HEK293 (cell line): ENCODE measurements around the gene TTC16.

Experiments used
- BCL11A ChIP-seq: fragments of 450-650 bp; formaldehyde crosslinking; IDR thresholded peaks from 2 replicates; pipeline ENCODE4 v1.5.1; 2016; ENCODE audit warnings: low read depth, missing biosample characterization, missing genetic modification characterization
- GLIS2 ChIP-seq: fragments of 450-650 bp; formaldehyde crosslinking; IDR thresholded peaks from 2 replicates; pipeline ENCODE4 v1.5.1; 2016; ENCODE audit warnings: missing biosample characterization, missing genetic modification characterization
- KLF8 ChIP-seq: fragments of 450-650 bp; formaldehyde crosslinking; IDR thresholded peaks from 2 replicates; pipeline ENCODE4 v1.5.1; 2016; ENCODE audit warnings: missing biosample characterization, missing genetic modification characterization
- MYNN ChIP-seq: fragments of 450-650 bp; formaldehyde crosslinking; IDR thresholded peaks from 2 replicates; pipeline ENCODE4 v1.5.1; 2016; ENCODE audit warnings: missing biosample characterization, missing genetic modification characterization, borderline replicate concordance
- SP2 ChIP-seq: fragments of 450-650 bp; formaldehyde crosslinking; IDR thresholded peaks from 2 replicates; pipeline ENCODE4 v1.5.1; 2016; ENCODE audit warnings: missing biosample characterization, missing genetic modification characterization
- ZBTB10 ChIP-seq: fragments of 450-650 bp; formaldehyde crosslinking; IDR thresholded peaks from 2 replicates; pipeline ENCODE4 v1.5.1; 2016; ENCODE audit warnings: missing biosample characterization, missing genetic modification characterization
- ZBTB17 ChIP-seq: fragments of 450-650 bp; formaldehyde crosslinking; IDR thresholded peaks from 2 replicates; pipeline ENCODE4 v1.5.1; 2016; ENCODE audit warnings: missing biosample characterization, missing genetic modification characterization
- ZBTB20 ChIP-seq: fragments of 450-650 bp; formaldehyde crosslinking; IDR thresholded peaks from 2 replicates; pipeline ENCODE4 v1.5.1; 2016; ENCODE audit warnings: missing biosample characterization, missing genetic modification characterization
- ZBTB26 ChIP-seq: fragments of 450-650 bp; formaldehyde crosslinking; optimal IDR thresholded peaks from 2 replicates; pipeline ENCODE3; 2016; ENCODE audit warnings: missing biosample characterization, mild to moderate bottlenecking, missing genetic modification characterization
- ZBTB8A ChIP-seq: fragments of 450-650 bp; formaldehyde crosslinking; IDR thresholded peaks from 2 replicates; pipeline ENCODE4 v1.5.1; 2016; ENCODE audit warnings: missing biosample characterization, missing genetic modification characterization
- ZNF341 ChIP-seq: fragments of 450-650 bp; formaldehyde crosslinking; IDR thresholded peaks from 2 replicates; pipeline ENCODE4; 2016; ENCODE audit warnings: low read depth, missing biosample characterization, missing genetic modification characterization
- ZNF350 ChIP-seq: fragments of 450-650 bp; formaldehyde crosslinking; IDR thresholded peaks from 2 replicates; pipeline ENCODE4 v1.5.0; 2017; ENCODE audit warnings: missing biosample characterization, mild to moderate bottlenecking, missing genetic modification characterization
- ZNF362 ChIP-seq: fragments of 450-650 bp; formaldehyde crosslinking; IDR thresholded peaks from 2 replicates; pipeline ENCODE4 v1.5.1; 2016; ENCODE audit warnings: missing biosample characterization, missing genetic modification characterization
- ZNF501 ChIP-seq: fragments of 450-650 bp; formaldehyde crosslinking; IDR thresholded peaks from 2 replicates; pipeline ENCODE4 v1.5.1; 2016; ENCODE audit warnings: missing biosample characterization, missing genetic modification characterization
- ZNF561 ChIP-seq: fragments of 450-650 bp; IDR thresholded peaks from 2 replicates; pipeline ENCODE4 v1.5.1; 2018; ENCODE audit warnings: missing biosample characterization, missing genetic modification characterization, borderline replicate concordance
- ZNF621 ChIP-seq: fragments of 450-650 bp; formaldehyde crosslinking; IDR thresholded peaks from 2 replicates; pipeline ENCODE4 v1.5.1; 2017; ENCODE audit warnings: missing biosample characterization, missing genetic modification characterization
- ZNF76 ChIP-seq: fragments of 450-650 bp; formaldehyde crosslinking; IDR thresholded peaks from 2 replicates; pipeline ENCODE4; 2016; ENCODE audit warnings: low read depth, missing biosample characterization, missing genetic modification characterization, borderline replicate concordance
- ZSCAN5A ChIP-seq: fragments of 450-650 bp; formaldehyde crosslinking; IDR thresholded peaks from 2 replicates; pipeline ENCODE4 v1.5.1; 2016; ENCODE audit warnings: missing biosample characterization, missing genetic modification characterization
- ZXDB ChIP-seq: fragments of 450-650 bp; formaldehyde crosslinking; IDR thresholded peaks from 2 replicates; pipeline ENCODE4 v1.5.1; 2016; ENCODE audit warnings: missing biosample characterization, missing genetic modification characterization
- TF ChIP-seq, protein P1 (sequence below): fragments of 450-650 bp; formaldehyde crosslinking; conservative IDR thresholded peaks from 2 replicates; pipeline ENCODE4 v1.5.1; 2016; ENCODE audit warnings: low read depth, missing biosample characterization, missing genetic modification characterization
- TF ChIP-seq, protein P2 (sequence below): fragments of 450-650 bp; formaldehyde crosslinking; IDR thresholded peaks from 2 replicates; pipeline ENCODE4 v1.5.1; 2016; ENCODE audit warnings: missing biosample characterization, missing genetic modification characterization, low read depth

TTC16 gene

DNA sequence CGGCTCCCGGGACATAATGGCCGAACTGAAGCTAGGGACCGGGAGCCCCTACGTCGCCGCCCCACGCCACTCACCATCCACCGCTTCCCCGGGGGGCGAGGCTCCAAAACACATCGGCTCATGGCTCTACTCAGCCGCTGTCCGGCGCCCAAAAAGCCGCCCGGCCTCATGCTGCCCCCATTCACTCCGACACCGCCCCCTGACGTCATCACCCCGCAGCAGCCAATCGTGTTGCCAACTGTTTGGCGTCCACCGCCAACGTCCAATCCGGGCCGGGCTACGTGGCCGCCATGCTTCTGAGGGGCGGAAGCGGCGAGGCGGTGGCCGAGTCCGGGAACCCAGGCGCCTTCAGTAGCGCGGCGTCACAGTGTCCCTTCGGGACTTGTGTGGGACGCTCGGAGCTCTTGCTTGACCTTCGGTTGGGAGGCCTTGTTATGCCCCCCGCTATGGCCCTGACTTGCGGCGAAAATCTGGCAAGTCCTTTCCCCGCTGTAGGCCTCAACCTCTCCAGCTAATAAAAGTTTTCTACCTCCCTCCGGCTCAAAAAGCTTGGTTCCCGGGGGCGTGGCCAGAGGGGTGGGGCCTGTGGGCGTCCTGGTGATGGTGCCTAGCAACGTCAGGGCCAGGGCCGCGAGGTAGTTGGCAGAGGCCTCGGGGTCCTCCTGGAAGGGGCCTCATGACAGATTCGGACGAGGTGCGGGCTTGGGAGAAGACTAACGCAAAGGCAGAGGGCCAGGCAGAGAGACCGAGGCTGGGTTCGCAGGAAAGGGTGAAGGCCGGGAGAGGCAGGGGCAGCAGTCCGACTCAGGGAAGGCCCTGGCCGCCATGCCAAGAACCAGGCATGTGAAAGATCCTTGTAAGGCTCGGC is at the start of gene TTC16, which contains the start of gene PTRH1 (continued):
- TF ChIP-seq, protein P1, sequence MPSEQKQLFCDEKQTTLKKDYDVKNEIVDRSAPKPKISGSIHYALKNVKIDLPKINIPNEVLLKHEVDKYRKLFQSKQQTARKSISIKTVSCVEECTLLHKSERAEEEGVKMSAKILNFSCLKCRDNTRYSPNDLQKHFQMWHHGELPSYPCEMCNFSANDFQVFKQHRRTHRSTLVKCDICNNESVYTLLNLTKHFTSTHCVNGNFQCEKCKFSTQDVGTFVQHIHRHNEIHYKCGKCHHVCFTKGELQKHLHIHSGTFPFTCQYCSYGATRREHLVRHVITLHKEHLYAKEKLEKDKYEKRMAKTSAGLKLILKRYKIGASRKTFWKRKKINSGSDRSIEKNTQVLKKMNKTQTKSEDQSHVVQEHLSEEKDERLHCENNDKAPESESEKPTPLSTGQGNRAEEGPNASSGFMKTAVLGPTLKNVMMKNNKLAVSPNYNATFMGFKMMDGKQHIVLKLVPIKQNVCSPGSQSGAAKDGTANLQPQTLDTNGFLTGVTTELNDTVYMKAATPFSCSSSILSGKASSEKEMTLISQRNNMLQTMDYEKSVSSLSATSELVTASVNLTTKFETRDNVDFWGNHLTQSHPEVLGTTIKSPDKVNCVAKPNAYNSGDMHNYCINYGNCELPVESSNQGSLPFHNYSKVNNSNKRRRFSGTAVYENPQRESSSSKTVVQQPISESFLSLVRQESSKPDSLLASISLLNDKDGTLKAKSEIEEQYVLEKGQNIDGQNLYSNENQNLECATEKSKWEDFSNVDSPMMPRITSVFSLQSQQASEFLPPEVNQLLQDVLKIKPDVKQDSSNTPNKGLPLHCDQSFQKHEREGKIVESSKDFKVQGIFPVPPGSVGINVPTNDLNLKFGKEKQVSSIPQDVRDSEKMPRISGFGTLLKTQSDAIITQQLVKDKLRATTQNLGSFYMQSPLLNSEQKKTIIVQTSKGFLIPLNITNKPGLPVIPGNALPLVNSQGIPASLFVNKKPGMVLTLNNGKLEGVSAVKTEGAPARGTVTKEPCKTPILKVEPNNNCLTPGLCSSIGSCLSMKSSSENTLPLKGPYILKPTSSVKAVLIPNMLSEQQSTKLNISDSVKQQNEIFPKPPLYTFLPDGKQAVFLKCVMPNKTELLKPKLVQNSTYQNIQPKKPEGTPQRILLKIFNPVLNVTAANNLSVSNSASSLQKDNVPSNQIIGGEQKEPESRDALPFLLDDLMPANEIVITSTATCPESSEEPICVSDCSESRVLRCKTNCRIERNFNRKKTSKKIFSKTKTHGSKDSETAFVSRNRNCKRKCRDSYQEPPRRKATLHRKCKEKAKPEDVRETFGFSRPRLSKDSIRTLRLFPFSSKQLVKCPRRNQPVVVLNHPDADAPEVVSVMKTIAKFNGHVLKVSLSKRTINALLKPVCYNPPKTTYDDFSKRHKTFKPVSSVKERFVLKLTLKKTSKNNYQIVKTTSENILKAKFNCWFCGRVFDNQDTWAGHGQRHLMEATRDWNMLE (tag by site-specific recombination), result no peak; the same call in 1 of the 2 replicates
- TF ChIP-seq ZBTB17 (tag by site-specific recombination), result peak; percentile 84
- TF ChIP-seq GLIS2, result peak; percentile 52
- TF ChIP-seq SP2, result peak; percentile 95
- TF ChIP-seq ZBTB10 (tag by site-specific recombination), result 0 out of 2 replicates have a peak, but pooled peaks have one; percentile 20
- TF ChIP-seq MYNN (tag by site-specific recombination), result peak; percentile 85
- TF ChIP-seq ZXDB (tag by site-specific recombination), result peak; percentile 42; the same call in 1 of the 2 replicates
- TF ChIP-seq ZBTB8A (tag by site-specific recombination), result peak; percentile 95
- peak; percentile 79; the same call in 1 of the 2 replicates for TF ChIP-seq KLF8 (tag by site-specific recombination)
- no peak for TF ChIP-seq ZNF362 (tag by site-specific recombination)
- TF ChIP-seq, protein P2, sequence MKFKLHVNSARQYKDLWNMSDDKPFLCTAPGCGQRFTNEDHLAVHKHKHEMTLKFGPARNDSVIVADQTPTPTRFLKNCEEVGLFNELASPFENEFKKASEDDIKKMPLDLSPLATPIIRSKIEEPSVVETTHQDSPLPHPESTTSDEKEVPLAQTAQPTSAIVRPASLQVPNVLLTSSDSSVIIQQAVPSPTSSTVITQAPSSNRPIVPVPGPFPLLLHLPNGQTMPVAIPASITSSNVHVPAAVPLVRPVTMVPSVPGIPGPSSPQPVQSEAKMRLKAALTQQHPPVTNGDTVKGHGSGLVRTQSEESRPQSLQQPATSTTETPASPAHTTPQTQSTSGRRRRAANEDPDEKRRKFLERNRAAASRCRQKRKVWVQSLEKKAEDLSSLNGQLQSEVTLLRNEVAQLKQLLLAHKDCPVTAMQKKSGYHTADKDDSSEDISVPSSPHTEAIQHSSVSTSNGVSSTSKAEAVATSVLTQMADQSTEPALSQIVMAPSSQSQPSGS (tag by site-specific recombination), result peak; percentile 99
- TF ChIP-seq ZNF350 (tag by site-specific recombination), result no peak
- TF ChIP-seq ZBTB20 (tag by site-specific recombination), result peak; percentile 99
- no peak for TF ChIP-seq ZNF621 (tag by site-specific recombination)
- peak; percentile 83 for TF ChIP-seq ZNF76 (tag by site-specific recombination)
- peak; percentile 61 for TF ChIP-seq ZNF341 (tag by site-specific recombination)
- TF ChIP-seq ZNF561 (tag by site-specific recombination), result peak; percentile 63; the same call in 1 of the 2 replicates
- peak; percentile 27 for TF ChIP-seq ZBTB26 (tag by site-specific recombination)
- TF ChIP-seq ZSCAN5A (tag by site-specific recombination), result peak; percentile 32; the same call in 1 of the 2 replicates
- TF ChIP-seq ZNF501 (tag by site-specific recombination), result peak; percentile 30; the same call in 1 of the 2 replicates
- 0 out of 2 replicates have a peak, but pooled peaks have one; percentile 9 for TF ChIP-seq BCL11A (tag by site-specific recombination)
